Fibroblast of lung (primary cell): ENCODE data around the gene NHS. TPM values are rescaled to one million over a fixed set of nuclear protein-coding genes. Genes with fewer than 3 reads are reported as not detected.

Experiments used
- DNase-seq, 2 donors: peaks; one replicate each; pipeline versions ENCODE4 v3.0.0 to v3.0.0-alpha.2; 2010; ENCODE audit warnings: low read depth in 2 of 2
- H2AFZ ChIP-seq: 2 replicates; pipeline ENCODE4 v1.5.1; 2012; ENCODE audit warnings: low read length, control low read depth, inconsistent platforms
- H3K27ac ChIP-seq: 2 replicates; pipeline ENCODE4 v1.5.1; 2011; ENCODE audit warnings: low read length, control low read depth; ENCODE audit not compliant: insufficient read depth
- H3K27me3 ChIP-seq: 2 replicates; pipeline ENCODE4 v1.5.1; 2011; ENCODE audit warnings: mild to moderate bottlenecking, low read length; ENCODE audit not compliant: control insufficient read depth, insufficient read depth
- H3K36me3 ChIP-seq: 2 replicates; pipeline ENCODE4 v1.5.1; 2011; ENCODE audit warnings: low read length; ENCODE audit not compliant: control insufficient read depth, insufficient read depth
- H3K4me1 ChIP-seq: 2 replicates; pipeline ENCODE4 v1.5.1; 2011; ENCODE audit warnings: low read length; ENCODE audit not compliant: control insufficient read depth, insufficient read depth; ENCODE audit errors: extremely low read depth
- H3K4me2 ChIP-seq: 2 replicates; pipeline ENCODE4 v1.5.1; 2011; ENCODE audit warnings: low read length, control low read depth; ENCODE audit not compliant: insufficient read depth; ENCODE audit errors: extremely low read depth
- H3K4me3 ChIP-seq, 4 experiments: fragments of 200-600 bp in 1 of 4; sonication (generic) in 1 of 4; replicated peaks in 1 of 4; 2 replicates each; pipeline ENCODE4 v1.5.1; 2011 to 2016; ENCODE audit warnings: low read length in 4 of 4, low read depth in 3 of 4, mild to moderate bottlenecking in 3 of 4, control low read depth in 2 of 4, inconsistent platforms in 1 of 4, mixed read lengths in 1 of 4; ENCODE audit not compliant: insufficient read depth in 1 of 4; ENCODE audit errors: control extremely low read depth in 1 of 4
- H3K79me2 ChIP-seq: 2 replicates; pipeline ENCODE4 v1.5.1; 2012; ENCODE audit warnings: mild to moderate bottlenecking, low read length, inconsistent platforms; ENCODE audit not compliant: control insufficient read depth, insufficient read depth
- H3K9ac ChIP-seq: 2 replicates; pipeline ENCODE4 v1.5.1; 2011; ENCODE audit warnings: mild to moderate bottlenecking, low read length, control low read depth; ENCODE audit not compliant: insufficient read depth
- H3K9me3 ChIP-seq: 2 replicates; pipeline ENCODE4 v1.5.1; 2012; ENCODE audit warnings: low read depth, low read length; ENCODE audit not compliant: control insufficient read depth, insufficient read depth
- H4K20me1 ChIP-seq: 2 replicates; pipeline ENCODE4 v1.5.1; 2011; ENCODE audit warnings: low read length; ENCODE audit not compliant: control insufficient read depth, insufficient read depth; ENCODE audit errors: extremely low read depth
- CTCF ChIP-seq, 2 donors: IDR thresholded peaks in 1 of 2; conservative IDR thresholded peaks in 1 of 2; 1 replicate in 1 of 2; 2 replicates in 1 of 2; pipeline ENCODE4 v1.5.1; 2011 to 2012; ENCODE audit warnings: low read length in 2 of 2, control low read depth in 1 of 2, inconsistent platforms in 1 of 2, low read depth in 1 of 2, mild to moderate bottlenecking in 1 of 2
- EZH2 ChIP-seq: IDR thresholded peaks from 2 replicates; pipeline ENCODE4 v1.5.1; 2012; ENCODE audit warnings: low read length, control low read depth, mild to moderate bottlenecking; ENCODE audit errors: missing control alignments
- polyA plus RNA-seq, 2 donors: library from polyadenylated mRNA; depleted of rRNA in 1 of 2; stranded (reverse) in 1 of 2; unstranded in 1 of 2; fragments of >200 nt; gene quantifications; 2 replicates each; pipeline ENCODE4 v1.2.1, GENCODE V29; 2011 to 2012; ENCODE audit warnings: missing spikeins in 1 of 2
- total RNA-seq: library from RNA; depleted of rRNA; stranded (reverse); fragments of >200 nt; gene quantifications from 2 replicates; pipeline ENCODE4 v1.2.1, GENCODE V29; 2014

Gene NHS
- total and polyA plus RNA-seq, 2 donors (not counting 1 experiment from before 2014, with no cell fraction given), result 1.4 to 3.8 TPM

DNA sequence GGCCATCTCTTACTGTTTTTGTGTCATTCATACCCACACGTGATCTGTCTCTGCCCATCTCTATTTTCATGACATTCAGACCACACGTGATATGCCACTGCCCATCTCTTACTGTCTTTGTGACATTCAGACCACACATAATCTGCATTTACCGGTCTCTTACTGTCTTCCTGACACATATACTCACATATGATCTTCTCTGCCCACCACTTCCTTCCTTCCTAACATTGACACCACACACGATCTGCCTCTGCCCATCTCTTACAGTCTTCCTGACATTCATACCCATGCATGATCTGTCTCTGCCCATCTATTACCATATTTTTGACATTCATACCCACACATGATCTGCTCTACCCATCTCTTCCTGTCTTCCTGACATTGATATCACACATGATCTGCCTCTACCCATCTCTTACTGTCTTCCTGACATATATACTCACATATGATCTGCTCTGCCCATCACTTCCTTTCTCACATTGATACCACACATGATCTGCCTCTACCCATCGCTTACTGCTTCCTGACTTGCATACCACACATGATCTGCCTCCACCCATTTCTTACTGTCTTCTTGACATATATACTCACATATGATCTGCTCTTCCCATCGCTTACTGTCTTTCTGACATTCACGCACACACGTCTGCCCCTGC, 398.3 kb downstream of the NHS start:
- Histone ChIP-seq H3K27ac (no peak overlapping the region), H3K36me3 (no peaks in the 10 kb centered on the region), H3K9me3 (no peaks in the 10 kb centered on the region), H3K27me3 (peaks cover 11% of the 10 kb centered on the region), H2AFZ (no peak overlapping the region), H4K20me1 (no peaks in the 10 kb centered on the region), H3K4me3 (no peak overlapping the region), H3K9ac (no peak overlapping the region), H3K4me2 (no peak overlapping the region), H3K4me1 (no peaks in the 10 kb centered on the region), H3K79me2 (no peaks in the 10 kb centered on the region)
- TF ChIP-seq EZH2, result no peak
- no peak for TF ChIP-seq CTCF (conservative IDR thresholded peaks at IDR 0.05 in 1 of 2, IDR thresholded peaks at IDR 0.05 in 1 of 2; ENCODE audit: low read depth in 1 of 2, low read length in 2 of 2)
- no peak for DNase-seq

GRCh38 chrX:17774053-17774452, 399.1 kb downstream of the NHS start:
- H3K79me2 ChIP-seq, result no peaks in the 10 kb centered on the region
- no peak overlapping the region for H3K4me2 ChIP-seq
- H4K20me1 ChIP-seq, result no peaks in the 10 kb centered on the region
- H3K36me3 ChIP-seq, result no peaks in the 10 kb centered on the region
- no peak overlapping the region for H3K27ac ChIP-seq
- DNase-seq, result no peak
- H3K9me3 ChIP-seq, result no peaks in the 10 kb centered on the region
- TF ChIP-seq CTCF (conservative IDR thresholded peaks at IDR 0.05 in 1 of 2, IDR thresholded peaks at IDR 0.05 in 1 of 2; ENCODE audit: low read depth in 1 of 2, low read length in 2 of 2) (no peak), EZH2 (no peak)
- peaks cover 11% of the 10 kb centered on the region for H3K27me3 ChIP-seq
- no peak overlapping the region for H3K4me3 ChIP-seq
- H2AFZ ChIP-seq, result no peak overlapping the region
- no peaks in the 10 kb centered on the region for H3K4me1 ChIP-seq
- H3K9ac ChIP-seq, result no peak overlapping the region

GRCh38 chrX:17778997-17779396, 404.0 kb downstream of the NHS start:
- Histone ChIP-seq H3K4me3 (no peak overlapping the region), H3K27me3 (no peaks in the 10 kb centered on the region), H3K4me2 (no peak overlapping the region), H3K9me3 (no peaks in the 10 kb centered on the region), H2AFZ (no peak overlapping the region), H3K79me2 (no peaks in the 10 kb centered on the region), H3K9ac (no peak overlapping the region), H3K27ac (no peak overlapping the region), H3K4me1 (no peaks in the 10 kb centered on the region), H3K36me3 (no peaks in the 10 kb centered on the region), H4K20me1 (no peaks in the 10 kb centered on the region)
- no peak for DNase-seq
- no peak for TF ChIP-seq EZH2
- TF ChIP-seq CTCF (conservative IDR thresholded peaks at IDR 0.05 in 1 of 2, IDR thresholded peaks at IDR 0.05 in 1 of 2; ENCODE audit: low read depth in 1 of 2, low read length in 2 of 2), result no peak
